ENCODE measurements around the gene FAM241B.

GRCh38 chr10:69647126-69647525 lies 17.1 kb downstream of the FAM241B start:
- TF ChIP-seq GATA3 (IDR thresholded peaks at IDR 0.05; ENCODE audit: low read depth, low read length) (no peak), GATA2 (IDR thresholded peaks at IDR 0.05; ENCODE audit: low read depth, low read length) (no peak)
